Breast epithelium (tissue), 3 donors: ENCODE results near the gene GNAI3.

Experiments
- CTCF ChIP-seq, 3 donors: fragments of 450-650 bp; IDR thresholded peaks; one replicate each; pipeline ENCODE4 v1.5.1; 2016 to 2017; ENCODE audit warnings: antibody characterized with exemption in 3 of 3, mild to moderate bottlenecking in 3 of 3, moderate library complexity in 3 of 3
- POLR2A ChIP-seq: fragments of 450-650 bp; IDR thresholded peaks from one replicate; pipeline ENCODE4 v1.6.1; 2016; ENCODE audit warnings: antibody characterized with exemption, mild to moderate bottlenecking, moderate library complexity
- POLR2AphosphoS5 ChIP-seq, 3 donors: sonication (generic); formaldehyde crosslinking; IDR thresholded peaks; one replicate each; pipeline ENCODE4 v1.6.1; 2017; ENCODE audit warnings: antibody characterized with exemption in 3 of 3

GRCh38 chr1:109500941-109501381 is 47.5 kb upstream of the GNAI3 start:
- TF ChIP-seq CTCF (IDR thresholded peaks at IDR 0.05) (no peak), POLR2AphosphoS5 (IDR thresholded peaks at IDR 0.05) (no peak), POLR2A (no peak)
